Ovary (tissue), 3 donors: ENCODE data around the gene GPD1.

Experiments
- EP300 ChIP-seq: sonication (generic); formaldehyde crosslinking; IDR thresholded peaks from one replicate; pipeline ENCODE4 v1.6.1; 2017; ENCODE audit warnings: antibody characterized with exemption
- POLR2A ChIP-seq: fragments of 450-650 bp; IDR thresholded peaks from one replicate; pipeline ENCODE4 v1.6.1; 2017; ENCODE audit warnings: antibody characterized with exemption, mild to moderate bottlenecking, moderate library complexity
- TF ChIP-seq, protein P1 (sequence below), 3 donors: fragments of 450-650 bp in 2 of 3; fragments of 200-600 bp in 1 of 3; IDR thresholded peaks; one replicate each; pipeline versions ENCODE4 v1.5.1 to v1.8.0; 2016 to 2022; ENCODE audit warnings: antibody characterized with exemption in 3 of 3, mild to moderate bottlenecking in 1 of 3
- donor health status: DM: no; HTN: no; CAD: no.

DNA sequence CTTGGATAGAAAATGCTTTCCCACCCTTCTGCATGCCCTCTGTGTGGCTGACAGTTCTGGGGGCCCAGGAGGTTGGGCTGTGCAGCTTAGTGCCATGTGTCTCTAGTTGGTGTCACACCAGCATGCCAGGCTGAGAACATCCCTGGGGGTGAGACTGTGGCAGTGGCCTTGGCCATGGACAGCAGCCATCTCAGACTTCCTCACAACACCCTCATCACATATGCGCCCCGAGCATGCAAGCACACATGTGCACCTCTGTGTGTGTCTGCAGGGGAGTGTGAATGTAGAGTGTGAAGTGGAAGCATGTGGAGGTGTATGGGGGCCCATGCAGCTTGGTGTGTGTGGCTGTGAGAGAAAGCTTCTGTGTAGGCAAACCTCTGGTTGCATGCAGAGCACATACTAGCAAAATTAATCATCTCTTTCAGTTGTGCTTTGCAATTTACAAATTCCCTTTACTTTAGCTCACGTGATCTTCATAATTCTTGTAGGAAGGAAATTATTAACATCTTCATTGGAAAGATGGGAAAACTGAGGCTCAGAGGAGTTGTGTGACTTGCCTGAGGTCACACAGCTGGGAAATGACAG lies 38.0 kb upstream of the GPD1 start:
- TF ChIP-seq POLR2A (no peak), EP300 (no peak)
- TF ChIP-seq, protein P1, sequence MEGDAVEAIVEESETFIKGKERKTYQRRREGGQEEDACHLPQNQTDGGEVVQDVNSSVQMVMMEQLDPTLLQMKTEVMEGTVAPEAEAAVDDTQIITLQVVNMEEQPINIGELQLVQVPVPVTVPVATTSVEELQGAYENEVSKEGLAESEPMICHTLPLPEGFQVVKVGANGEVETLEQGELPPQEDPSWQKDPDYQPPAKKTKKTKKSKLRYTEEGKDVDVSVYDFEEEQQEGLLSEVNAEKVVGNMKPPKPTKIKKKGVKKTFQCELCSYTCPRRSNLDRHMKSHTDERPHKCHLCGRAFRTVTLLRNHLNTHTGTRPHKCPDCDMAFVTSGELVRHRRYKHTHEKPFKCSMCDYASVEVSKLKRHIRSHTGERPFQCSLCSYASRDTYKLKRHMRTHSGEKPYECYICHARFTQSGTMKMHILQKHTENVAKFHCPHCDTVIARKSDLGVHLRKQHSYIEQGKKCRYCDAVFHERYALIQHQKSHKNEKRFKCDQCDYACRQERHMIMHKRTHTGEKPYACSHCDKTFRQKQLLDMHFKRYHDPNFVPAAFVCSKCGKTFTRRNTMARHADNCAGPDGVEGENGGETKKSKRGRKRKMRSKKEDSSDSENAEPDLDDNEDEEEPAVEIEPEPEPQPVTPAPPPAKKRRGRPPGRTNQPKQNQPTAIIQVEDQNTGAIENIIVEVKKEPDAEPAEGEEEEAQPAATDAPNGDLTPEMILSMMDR (IDR thresholded peaks at IDR 0.05): no peak
